GM21619 (cell line): ENCODE results near the gene WIPF2.

ENCODE experiments used
- ATAC-seq: cut with Tn5 transposase; IDR thresholded peaks from one replicate; pipeline ENCODE4 v1.9.1; 2021; ENCODE audit not compliant: unreplicated experiment

The WIPF2 gene

DNA sequence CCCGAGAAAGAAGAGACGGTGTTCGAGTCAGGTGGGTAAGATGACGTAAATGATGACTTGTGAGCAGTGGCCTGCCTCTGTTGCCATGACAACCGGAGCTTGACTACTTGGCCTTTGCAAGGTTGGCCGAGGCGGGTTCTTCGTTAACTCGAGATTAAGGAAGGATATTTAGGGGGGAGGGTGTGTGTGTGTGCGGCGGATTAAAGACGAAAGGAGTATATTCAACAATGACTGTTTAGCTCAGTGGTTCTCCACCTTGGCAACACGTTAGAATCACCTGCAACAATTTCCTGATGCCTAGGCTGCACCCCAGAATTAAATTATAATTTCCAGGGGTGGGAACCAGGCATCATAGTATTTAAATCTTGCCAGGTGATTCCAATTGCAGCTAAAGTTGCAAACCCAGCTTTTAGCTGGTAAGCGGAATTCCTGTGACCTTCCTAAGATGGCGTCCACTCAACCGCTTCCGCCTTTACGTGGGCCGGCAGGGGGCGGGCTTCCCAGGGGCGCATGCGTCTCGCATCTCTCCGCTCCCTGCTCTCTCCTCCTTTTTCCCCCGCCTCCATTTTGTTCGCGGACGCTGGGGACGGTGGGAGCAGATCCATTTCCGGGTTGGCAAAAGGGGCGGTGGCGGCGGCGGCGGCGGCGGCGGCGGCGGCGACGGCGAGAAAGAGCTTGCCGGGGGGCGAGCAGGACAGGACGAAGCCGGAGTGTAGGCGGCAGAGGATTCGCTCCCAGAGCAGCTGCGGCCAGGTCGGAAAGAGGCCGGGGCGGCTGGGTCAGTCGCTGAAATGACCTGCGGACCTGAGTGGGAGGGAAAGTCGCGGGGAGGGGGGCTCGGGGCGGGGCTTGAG is at the start of gene WIPF2:
TSS of gene WIPF2 (plus strand) at position 565 of the 854 bp plus-strand sequence. CDS start 37,156 bp downstream, outside the sequence.
- ATAC-seq: peak; percentile 84

DNA sequence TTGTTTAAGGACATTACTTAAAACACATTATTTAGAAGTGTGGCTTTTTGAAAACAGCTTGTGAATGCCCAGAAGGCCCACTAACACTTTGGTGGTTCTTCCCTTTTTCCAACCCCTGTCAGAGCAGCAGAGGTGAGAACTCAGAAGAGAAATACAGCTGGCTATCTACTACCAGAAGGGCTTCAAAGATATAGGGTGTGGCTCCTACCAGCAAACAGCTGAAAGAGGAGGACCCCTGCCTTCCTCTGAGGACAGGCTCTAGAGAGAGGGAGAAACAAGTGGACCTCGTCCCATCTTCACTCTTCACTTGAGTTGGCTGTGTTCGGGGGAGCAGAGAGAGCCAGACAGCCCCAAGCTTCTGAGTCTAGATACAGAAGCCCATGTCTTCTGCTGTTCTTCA is 48.8 kb upstream of the WIPF2 start:
- no peak for ATAC-seq

DNA sequence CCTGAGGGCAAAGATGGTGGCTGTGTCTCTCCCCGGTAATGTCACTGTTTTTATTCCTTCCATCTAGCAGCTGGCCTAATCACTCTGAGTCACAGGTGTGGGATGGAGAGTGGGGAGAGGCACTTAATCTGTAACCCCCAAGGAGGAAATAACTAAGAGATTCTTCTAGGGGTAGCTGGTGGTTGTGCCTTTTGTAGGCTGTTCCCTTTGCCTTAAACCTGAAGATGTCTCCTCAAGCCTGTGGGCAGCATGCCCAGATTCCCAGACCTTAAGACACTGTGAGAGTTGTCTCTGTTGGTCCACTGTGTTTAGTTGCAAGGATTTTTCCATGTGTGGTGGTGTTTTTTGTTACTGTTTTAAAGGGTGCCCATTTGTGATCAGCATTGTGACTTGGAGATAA is 47.4 kb upstream of the WIPF2 start:
- ATAC-seq: no peak

GRCh38 chr17:40173091-40173777 is 45.9 kb upstream of the WIPF2 start:
- ATAC-seq: no peak

DNA sequence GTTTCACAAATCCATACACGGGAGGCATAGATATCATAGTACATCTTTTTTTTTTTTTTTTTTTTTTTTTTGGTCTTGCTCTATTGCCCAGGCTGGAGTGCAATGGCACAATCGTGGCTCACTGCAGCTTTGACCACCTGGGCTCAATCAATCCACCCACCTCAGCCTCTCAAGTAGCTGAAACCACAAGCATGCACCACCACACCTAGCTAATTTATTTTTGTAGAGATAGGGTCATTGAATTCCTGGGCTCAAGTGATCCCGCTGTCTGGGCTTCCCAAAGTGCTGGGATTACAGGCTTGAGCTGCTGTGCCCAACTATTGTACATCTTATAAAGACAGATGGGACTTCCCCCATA is 45.3 kb upstream of the WIPF2 start:
- no peak for ATAC-seq

GRCh38 chr17:40174514-40174913 is 44.6 kb upstream of the WIPF2 start:
- no peak for ATAC-seq

GRCh38 chr17:40175928-40176753 is 43.0 kb upstream of the WIPF2 start:
- ATAC-seq: no peak

DNA sequence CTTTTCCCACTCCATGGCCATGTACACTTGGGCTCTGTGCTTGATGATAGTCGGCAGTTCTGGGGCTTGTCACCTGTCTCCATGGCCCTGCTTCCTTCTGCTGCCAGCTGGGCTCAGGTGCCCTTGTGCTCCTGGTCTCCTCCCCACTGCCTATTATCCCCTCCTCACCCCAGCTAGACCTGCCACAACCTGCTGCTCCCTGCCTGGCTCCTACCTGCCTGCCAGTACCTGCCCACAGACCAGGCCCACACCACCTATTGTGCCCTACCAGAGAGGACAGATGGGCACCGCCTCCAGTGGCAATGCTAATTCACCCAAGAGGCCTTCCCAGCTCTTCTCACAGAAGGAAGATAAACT is 42.4 kb upstream of the WIPF2 start:
- ATAC-seq: no peak

- ATAC-seq: no peak
These were observed 41.7 kb upstream of the WIPF2 start, which contains the start of gene RAPGEFL1 for GRCh38 chr17:40177275-40177874. Gene RAPGEFL1, plus strand, starts transcription at chr17:40177470. Its CDS starts 392 bp downstream, at chr17:40177862.

GRCh38 chr17:40178021-40178601 is 41.0 kb upstream of the WIPF2 start:
- no peak for ATAC-seq

DNA sequence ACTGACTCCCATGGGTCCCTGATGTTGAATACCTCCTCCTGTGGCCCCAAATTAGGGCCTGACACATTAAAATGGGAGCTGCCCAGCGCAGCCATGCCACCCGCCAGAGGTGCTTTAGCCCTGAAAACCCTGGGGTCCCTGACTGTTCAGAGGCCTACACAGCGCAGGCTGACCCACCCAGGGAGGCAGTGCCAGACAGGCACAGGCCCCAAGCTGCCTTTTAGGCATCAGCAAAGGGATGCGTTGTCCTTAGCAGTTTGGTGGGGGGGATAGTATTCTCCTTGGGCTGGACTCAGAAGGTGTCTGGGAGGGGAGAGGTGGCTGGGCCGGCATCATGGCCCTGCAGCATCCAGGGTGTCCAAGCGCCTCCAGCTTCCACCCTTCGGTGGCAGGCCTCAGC is 40.4 kb upstream of the WIPF2 start:
- ATAC-seq: no peak

DNA sequence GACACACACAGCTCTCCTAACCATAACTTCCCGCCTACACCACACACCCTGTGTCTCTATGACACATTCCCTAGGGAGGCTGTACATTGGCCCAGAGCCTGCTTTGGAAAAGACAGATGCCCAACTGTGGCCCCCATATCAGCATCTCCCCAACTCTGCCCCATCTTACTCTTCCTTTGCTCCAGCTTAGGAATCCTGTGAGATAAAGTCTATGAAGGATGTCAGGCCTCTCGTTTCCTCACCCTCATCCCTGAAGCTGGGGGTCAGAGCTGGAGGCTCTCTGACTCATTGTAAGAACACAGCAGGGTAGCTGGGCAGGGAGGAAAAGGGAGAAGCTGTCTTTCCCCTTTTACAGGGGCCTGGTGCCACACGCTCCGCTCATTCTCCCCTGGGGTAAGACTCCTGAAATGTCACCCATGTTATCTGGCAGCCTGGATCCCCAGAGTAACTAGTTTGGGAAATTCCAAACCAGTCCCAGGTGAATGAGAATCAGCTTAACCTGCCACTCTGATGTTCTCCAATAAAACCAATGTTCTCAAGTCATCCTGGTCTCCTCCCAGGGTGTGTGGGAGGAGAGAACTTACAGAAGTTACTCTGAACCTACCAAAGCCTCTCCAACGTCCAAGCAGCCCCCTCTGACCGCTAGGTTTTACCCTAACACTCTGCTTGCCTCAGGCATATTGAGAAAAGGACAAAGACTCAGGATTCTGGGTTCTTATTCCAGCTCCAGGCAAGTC is 39.0 kb upstream of the WIPF2 start:
- no peak for ATAC-seq

- ATAC-seq: no peak
These were observed 38.4 kb upstream of the WIPF2 start for GRCh38 chr17:40180694-40181093.

- ATAC-seq: no peak
These were observed 37.9 kb upstream of the WIPF2 start for GRCh38 chr17:40181205-40181604.

- no peak for ATAC-seq
These were observed 36.5 kb upstream of the WIPF2 start for GRCh38 chr17:40182606-40183005.

DNA sequence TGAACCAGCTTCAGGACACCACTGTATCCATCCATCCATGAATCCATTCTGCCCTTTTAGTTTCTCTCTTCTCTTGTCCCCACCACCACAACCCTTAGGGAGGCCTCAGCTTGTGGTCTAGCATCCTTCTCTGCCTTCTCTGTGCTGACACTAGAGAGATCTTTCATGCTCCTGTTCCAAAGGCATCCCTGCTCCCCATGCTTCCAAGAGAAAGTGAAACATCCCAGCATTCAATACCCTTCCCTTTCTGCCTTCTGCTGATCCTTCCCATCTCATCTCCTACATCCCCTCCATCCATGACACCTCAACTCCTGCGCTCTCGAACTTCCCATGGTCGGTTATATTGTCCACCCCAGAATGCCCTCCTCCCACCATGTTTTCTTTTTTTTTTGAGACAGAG is 31.9 kb upstream of the WIPF2 start:
- ATAC-seq: no peak

DNA sequence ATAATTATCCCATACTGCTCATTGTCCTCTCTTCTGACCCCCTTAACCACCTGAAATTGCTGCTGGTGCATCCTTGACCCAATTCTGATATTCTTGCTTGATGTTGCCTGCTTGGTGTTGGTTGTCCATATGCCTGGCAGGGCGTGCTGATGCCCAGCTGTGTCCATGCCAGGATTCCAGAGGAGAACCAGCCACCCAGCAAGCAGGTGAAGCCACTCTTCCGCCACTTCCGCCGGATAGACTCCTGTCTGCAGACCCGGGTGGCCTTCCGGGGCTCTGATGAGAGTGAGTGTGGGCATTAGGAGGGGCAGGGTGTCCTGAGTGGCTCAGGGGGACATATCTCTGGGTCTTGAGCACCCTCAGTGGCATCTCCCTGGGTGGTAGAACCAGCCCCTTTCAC is 30.4 kb upstream of the WIPF2 start:
- no peak for ATAC-seq

DNA sequence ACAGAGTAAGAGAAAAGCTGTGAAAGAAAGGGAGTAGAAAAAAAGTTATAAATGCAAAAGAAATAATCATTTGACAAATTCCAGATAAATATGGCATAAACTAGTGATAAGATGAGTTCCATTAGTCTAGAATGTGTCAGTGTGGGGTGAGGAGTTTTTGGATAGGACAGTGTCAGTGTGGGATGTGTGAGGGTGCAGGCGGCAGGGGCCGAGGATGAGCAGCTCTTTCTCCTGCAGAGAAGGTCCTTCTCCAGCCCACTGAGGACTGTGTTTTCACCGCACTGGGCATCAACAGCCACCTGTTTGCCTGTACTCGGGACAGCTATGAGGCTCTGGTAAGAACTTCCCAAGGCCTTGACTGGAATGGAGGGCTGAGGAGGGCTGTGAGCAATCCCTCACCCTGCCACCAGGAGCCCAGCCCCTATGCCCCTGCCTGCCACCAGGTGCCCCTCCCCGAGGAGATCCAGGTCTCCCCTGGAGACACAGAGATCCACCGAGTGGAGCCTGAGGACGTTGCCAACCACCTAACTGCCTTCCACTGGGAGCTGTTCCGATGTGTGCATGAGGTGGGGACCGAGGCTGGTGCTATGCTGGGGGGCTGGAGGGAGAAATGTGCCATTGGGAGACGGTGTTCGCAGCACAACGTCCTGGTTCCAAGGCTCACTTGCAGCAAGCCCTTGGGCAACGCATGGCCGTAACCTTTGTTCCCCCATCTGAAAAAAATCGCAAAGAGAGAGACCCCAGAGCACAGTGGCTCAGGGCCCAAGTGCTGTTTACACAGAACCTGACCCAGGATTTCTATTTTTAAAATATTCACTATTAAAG is 28.7 kb upstream of the WIPF2 start:
- ATAC-seq: no peak
